ENCODE results near the gene AHCYL1. TPM values are rescaled to one million over a fixed set of nuclear protein-coding genes. Genes with fewer than 3 reads are reported as not detected.

The AHCYL1 gene
- total and polyA plus RNA-seq, 2 of the 8 experiments (the other 6 are each of a cell fraction or from before 2014, with no cell fraction given), result 64.5 to 95.9 TPM

GRCh38 chr1:110035236-110035752, 50.7 kb downstream of the AHCYL1 start:
- peaks cover 6% of the 10 kb centered on the region for H3K79me1 ChIP-seq (ENCODE audit: low read depth, low read length)
- peak overlapping the region; percentile 92 for H3K4me2 ChIP-seq (ENCODE audit: insufficient read depth in 1 of 2, low read depth in 2 of 2, low read length in 2 of 2)
- no peak overlapping the region; the same call in 1 of the 2 replicates for H4K8ac ChIP-seq (ENCODE audit: extremely low read depth, insufficient read depth, low read length)
- peak overlapping the region; percentile 52; the same call in 1 of the 2 replicates for H3K27ac ChIP-seq (ENCODE audit: low read depth, low read length)
- H3K4ac ChIP-seq (replicated peaks; ENCODE audit: insufficient read length, low read depth, low read length), result peak overlapping the region; percentile 15
- ChIA-PET CTCF (ENCODE audit: partially characterized antibody) (interaction anchor here (1.0 to 40.7 kb wide), 4 partner anchors 11 to 81 kb away, joined by 3 to 1450 read pairs (median 84); partner anchors contain the start of gene ALX3), POLR2A (ENCODE audit: partially characterized antibody) (interaction anchor here (0.6 to 2.3 kb wide), 19 partner anchors 8 to 344 kb away, joined by 3 to 13 read pairs (median 4); partner anchors contain the start of genes AHCYL1, ALX3 and RBM15)
- 12% methylated on average over 16 of the region's 16 CpGs; no CpG with 5 or more reads in 1 of the 2 experiments for WGBS, 2 experiments (ENCODE audit: extremely low coverage in 1 of 2, insufficient coverage in 1 of 2, insufficient read length in 1 of 2, insufficient replicate concordance in 2 of 2, low coverage in 1 of 2, low lambda C conversion rate in 2 of 2, missing lambda C conversion rate in 1 of 2)
- H3K9me3 ChIP-seq (ENCODE audit: insufficient read depth in 2 of 2, low read depth in 1 of 2, low read length in 1 of 2), result no peaks in the 10 kb centered on the region
- no peaks in the 10 kb centered on the region for H3K27me3 ChIP-seq (replicated peaks in 1 of 4; ENCODE audit: control insufficient read depth in 3 of 4, extremely low read depth in 1 of 4, insufficient read depth in 3 of 4, low read length in 3 of 4)
- peaks cover 0 to 9% (median 5%) of the 10 kb centered on the region in 4 experiments; a peak in 4 of 7 replicates for H3K4me1 ChIP-seq (replicated peaks in 1 of 4; ENCODE audit: control insufficient read depth in 3 of 4, insufficient read depth in 4 of 4, low read length in 3 of 4)
- H3K23ac ChIP-seq (ENCODE audit: insufficient read length), result no peak overlapping the region
- peak overlapping the region; percentile 46; the same call in 1 of the 2 replicates for H2AK5ac ChIP-seq (ENCODE audit: low read depth, low read length)
- H2BK12ac ChIP-seq (ENCODE audit: low read depth, low read length), result no peak overlapping the region
- no peak overlapping the region for H3K14ac ChIP-seq (ENCODE audit: insufficient read length)
- DNase-seq (ENCODE audit: low read depth in 1 of 2, low spot score in 2 of 2) (no peak), FAIRE-seq (no peak)
- no peak overlapping the region for H2BK20ac ChIP-seq (ENCODE audit: low read length)
- H2BK120ac ChIP-seq (replicated peaks; ENCODE audit: low read depth, low read length), result no peak overlapping the region
- H3K18ac ChIP-seq (ENCODE audit: extremely low read depth, low read length), result 0 out of 2 replicates have a peak overlapping the region, but pooled peaks have one; percentile 4
- H2BK5ac ChIP-seq (ENCODE audit: low read depth, low read length), result peak overlapping the region; percentile 63
- H3K56ac ChIP-seq (replicated peaks; ENCODE audit: insufficient read length, low read depth, low read length), result no peak overlapping the region
- no peak overlapping the region for H2BK15ac ChIP-seq (ENCODE audit: low read length)
- peaks cover 7% of the 10 kb centered on the region; the same call in 1 of the 2 replicates for H3K23me2 ChIP-seq (ENCODE audit: low read depth, low read length)
- peaks cover 0 to 8% of the 10 kb centered on the region in 2 experiments for H4K20me1 ChIP-seq (replicated peaks in 1 of 2; ENCODE audit: control insufficient read depth in 1 of 2, insufficient read depth in 2 of 2, low read length in 2 of 2)
- H3K4me3 ChIP-seq (ENCODE audit: extremely low read depth in 1 of 4, insufficient read depth in 2 of 4, low read depth in 3 of 4, low read length in 4 of 4), result peak overlapping the region; percentile 71 to 97 (median 81)
- H3K36me3 ChIP-seq (ENCODE audit: control insufficient read depth in 2 of 4, insufficient read depth in 4 of 4, low read length in 3 of 4), result peaks cover 16 to 30% (median 23%) of the 10 kb centered on the region in 4 experiments
- peak overlapping the region; percentile 35 for H4K5ac ChIP-seq (ENCODE audit: insufficient read length, low read depth, low read length)
- no peak overlapping the region for H2AFZ ChIP-seq (ENCODE audit: low read length)
- peak overlapping the region; percentile 81 to 99 (median 84) for H3K9ac ChIP-seq (replicated peaks in 1 of 4; ENCODE audit: extremely low read depth in 1 of 4, low read depth in 3 of 4, low read length in 3 of 4)
- no peak overlapping the region for H4K91ac ChIP-seq (replicated peaks; ENCODE audit: insufficient read length, low read length)
- H3K79me2 ChIP-seq (ENCODE audit: control insufficient read depth in 1 of 2, insufficient read depth in 2 of 2, low read length in 2 of 2), result peaks cover 9 to 27% of the 10 kb centered on the region in 2 experiments
- TF ChIP-seq MAX (IDR thresholded peaks at IDR 0.05) (peak; percentile 59), JUN (IDR thresholded peaks at IDR 0.05; ENCODE audit: low read depth, low read length) (no peak), GABPA (IDR thresholded peaks at IDR 0.05; ENCODE audit: borderline replicate concordance, insufficient read depth, low read length) (no peak), RFX5 (IDR thresholded peaks at IDR 0.05; ENCODE audit: borderline replicate concordance, low read depth, low read length) (no peak), NRF1 (IDR thresholded peaks at IDR 0.05; ENCODE audit: low read depth, low read length) (no peak), RAD21 (IDR thresholded peaks at IDR 0.05 in 1 of 2, conservative IDR thresholded peaks at IDR 0.05 in 1 of 2; ENCODE audit: low read depth in 2 of 2, low read length in 2 of 2) (no peak), POLR2A (IDR thresholded peaks at IDR 0.05; ENCODE audit: control extremely low read depth in 1 of 2, low read depth in 2 of 2, low read length in 2 of 2) (no peak), SIN3A (conservative IDR thresholded peaks at IDR 0.05 in 1 of 2, IDR thresholded peaks at IDR 0.05 in 1 of 2; ENCODE audit: low read depth in 1 of 2, low read length in 2 of 2) (0 out of 4 replicates have a peak, but pooled peaks of 1 of the 2 experiments have one; percentile 74)

All from H1 (cell line).